HUES64 (cell line): ENCODE results near the gene GOSR1.
"Not testable (repeated sequence)": the region's sequence is repeated elsewhere in the genome, so short reads cannot be mapped to it uniquely, and the experiment has no call there.

Experiments
- H3K27ac ChIP-seq: 2 replicates; pipeline ENCODE4 v1.7.0; 2013; ENCODE audit warnings: low read depth, low read length, inconsistent platforms
- H3K27me3 ChIP-seq: 2 replicates; pipeline ENCODE4 v1.6.1; 2013; ENCODE audit warnings: mild to moderate bottlenecking, low read length; ENCODE audit not compliant: insufficient read depth
- H3K36me3 ChIP-seq: 2 replicates; pipeline ENCODE4 v1.6.1; 2013; ENCODE audit warnings: mild to moderate bottlenecking, low read length; ENCODE audit not compliant: insufficient read depth
- H3K4me1 ChIP-seq: 2 replicates; pipeline ENCODE4 v1.6.1; 2013; ENCODE audit warnings: mild to moderate bottlenecking, low read length, moderate library complexity; ENCODE audit not compliant: insufficient read depth
- H3K4me3 ChIP-seq: 2 replicates; pipeline ENCODE4 v1.5.1; 2013; ENCODE audit warnings: mild to moderate bottlenecking, low read length, moderate library complexity
- H3K9ac ChIP-seq: 2 replicates; pipeline ENCODE4 v1.6.1; 2013; ENCODE audit warnings: mild to moderate bottlenecking, low read depth, low read length
- H3K9me3 ChIP-seq: 2 replicates; pipeline ENCODE4 v1.6.1; 2013; ENCODE audit warnings: low read depth, low read length; ENCODE audit not compliant: insufficient read depth
- WGBS: fragments of 150-250, 120-280 bp; methylation state at CpG from one replicate; pipeline ENCODE4 v1.1.7; 2013; ENCODE audit warnings: missing lambda C conversion rate; 5-methylcytosine and 5-hydroxymethylcytosine counted together

Gene GOSR1

DNA sequence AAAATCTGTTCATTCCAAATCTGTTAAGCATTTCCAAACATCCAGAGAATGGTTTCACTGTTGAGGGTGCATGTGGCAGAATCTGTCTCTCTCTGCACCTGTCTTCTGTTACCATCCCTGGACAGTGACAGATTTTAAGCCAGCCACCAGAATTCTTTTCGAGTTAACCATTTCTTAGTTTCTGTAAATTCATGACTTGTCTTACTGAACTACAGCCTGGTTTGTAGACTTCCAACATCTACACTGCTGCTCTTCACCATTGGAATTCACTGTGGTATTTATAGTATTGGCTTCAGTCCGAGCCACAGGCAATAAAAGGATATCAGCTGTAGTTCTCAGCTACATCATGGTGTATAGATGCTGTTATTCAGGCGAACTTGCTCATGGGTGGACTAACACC lies 47.6 kb downstream of the GOSR1 start:
- no peaks in the 10 kb centered on the region for H3K27me3 ChIP-seq
- no peaks in the 10 kb centered on the region for H3K4me1 ChIP-seq
- no peak overlapping the region for H3K4me3 ChIP-seq
- H3K36me3 ChIP-seq = peaks cover 36% of the 10 kb centered on the region
- peaks cover 14% of the 10 kb centered on the region for H3K9me3 ChIP-seq
- no peak overlapping the region for H3K27ac ChIP-seq
- WGBS = 95% methylated on average over 3 of the region's 3 CpGs
- no peak overlapping the region for H3K9ac ChIP-seq

GRCh38 chr17:30526401-30526800 lies 49.2 kb downstream of the GOSR1 start:
- Histone ChIP-seq H3K9me3 (peaks cover 13% of the 10 kb centered on the region), H3K27ac (no peak overlapping the region), H3K4me1 (no peaks in the 10 kb centered on the region), H3K9ac (no peak overlapping the region), H3K4me3 (no peak overlapping the region), H3K27me3 (no peaks in the 10 kb centered on the region), H3K36me3 (peaks cover 21% of the 10 kb centered on the region)
- 90% methylated on average over 2 of the region's 2 CpGs for WGBS

DNA sequence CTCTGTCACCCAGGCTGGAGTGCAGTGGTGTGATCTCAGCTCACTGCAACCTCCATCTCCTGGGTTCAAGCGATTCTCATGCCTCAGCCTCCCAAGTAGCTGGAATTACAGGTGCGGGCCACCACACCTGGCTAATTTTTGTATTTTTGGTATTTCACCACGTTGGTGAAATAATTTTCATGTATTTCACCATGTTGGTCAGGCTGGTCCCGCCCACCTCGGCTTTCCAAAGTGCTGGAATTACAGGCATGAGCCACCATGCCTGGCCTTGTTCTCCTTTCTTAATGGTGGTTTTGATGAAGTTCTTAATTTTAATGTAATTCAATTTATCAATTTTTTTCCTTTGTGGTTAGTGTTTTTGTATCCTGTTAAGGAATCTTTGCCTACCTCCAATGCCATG lies 51.5 kb downstream of the GOSR1 start:
- not testable (repeated sequence) for H3K9ac ChIP-seq, H3K4me3 ChIP-seq, H3K27me3 ChIP-seq, H3K27ac ChIP-seq, H3K36me3 ChIP-seq, H3K9me3 ChIP-seq, H3K4me1 ChIP-seq
- WGBS = 92% methylated on average over 5 of the region's 5 CpGs

- no peak overlapping the region for H3K9ac ChIP-seq
- WGBS = 94% methylated on average over 2 of the region's 2 CpGs
- H3K9me3 ChIP-seq = no peaks in the 10 kb centered on the region
- H3K27ac ChIP-seq = no peak overlapping the region
- H3K4me1 ChIP-seq = no peaks in the 10 kb centered on the region
- no peak overlapping the region for H3K4me3 ChIP-seq
- H3K36me3 ChIP-seq = no peaks in the 10 kb centered on the region
- H3K27me3 ChIP-seq = no peaks in the 10 kb centered on the region
Observed at GRCh38 chr17:30530346-30531025, 53.3 kb downstream of the GOSR1 start.

DNA sequence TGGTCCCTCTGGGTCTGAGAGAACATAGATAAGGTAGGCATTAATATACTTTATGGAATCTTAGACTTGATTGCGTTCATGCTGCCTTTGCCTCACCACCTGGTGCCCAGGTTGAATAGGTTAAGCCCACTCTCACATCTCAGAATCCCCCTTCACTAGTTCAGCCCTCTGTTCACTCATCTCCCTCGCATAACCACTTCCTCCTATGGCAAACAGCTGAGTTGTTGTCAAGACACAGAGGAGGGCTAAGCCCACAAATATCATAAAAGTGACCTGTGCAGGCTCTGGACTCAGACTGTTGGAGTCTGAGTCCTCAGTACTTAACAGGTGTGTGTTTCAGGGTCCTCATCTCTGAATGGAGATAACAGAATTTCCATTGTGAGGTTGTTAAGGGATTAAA lies 55.7 kb downstream of the GOSR1 start:
- no peak overlapping the region for H3K4me3 ChIP-seq
- H3K9ac ChIP-seq = no peak overlapping the region
- no peaks in the 10 kb centered on the region for H3K27me3 ChIP-seq
- 86% methylated on average over 2 of the region's 2 CpGs for WGBS
- no peak overlapping the region for H3K27ac ChIP-seq
- H3K36me3 ChIP-seq = no peaks in the 10 kb centered on the region
- no peaks in the 10 kb centered on the region for H3K9me3 ChIP-seq
- no peaks in the 10 kb centered on the region for H3K4me1 ChIP-seq

DNA sequence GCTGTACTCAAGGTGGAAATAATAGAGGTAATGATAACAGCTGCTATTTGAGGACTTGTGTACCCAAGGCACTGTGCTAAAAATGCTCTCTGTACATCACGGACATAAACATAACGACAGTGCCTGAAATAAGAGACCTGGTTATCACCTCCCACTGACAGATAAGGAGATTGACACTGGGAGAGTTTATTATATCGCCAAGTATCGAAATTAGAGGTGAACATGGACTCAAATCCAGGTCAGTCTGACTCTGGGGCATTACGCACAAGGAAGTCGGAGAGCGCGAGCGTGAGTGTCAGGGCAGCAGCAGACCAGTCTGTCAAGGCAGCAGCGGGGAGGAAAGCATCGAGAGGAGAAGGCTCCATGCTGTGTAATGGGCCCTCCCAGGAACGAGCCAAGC lies 57.1 kb downstream of the GOSR1 start:
- Histone ChIP-seq H3K4me3 (no peak overlapping the region), H3K9me3 (no peaks in the 10 kb centered on the region), H3K36me3 (no peaks in the 10 kb centered on the region), H3K4me1 (no peaks in the 10 kb centered on the region), H3K27ac (no peak overlapping the region), H3K27me3 (no peaks in the 10 kb centered on the region), H3K9ac (no peak overlapping the region)
- 93% methylated on average over 12 of the region's 12 CpGs for WGBS

- Histone ChIP-seq H3K4me3 (no peak overlapping the region), H3K36me3 (no peaks in the 10 kb centered on the region), H3K9ac (no peak overlapping the region), H3K4me1 (no peaks in the 10 kb centered on the region), H3K27ac (no peak overlapping the region), H3K9me3 (no peaks in the 10 kb centered on the region), H3K27me3 (no peaks in the 10 kb centered on the region)
- 90% methylated on average over 12 of the region's 12 CpGs for WGBS
Observed at GRCh38 chr17:30534938-30535921, 58.0 kb downstream of the GOSR1 start.

- H3K9ac ChIP-seq, H3K9me3 ChIP-seq, H3K27me3 ChIP-seq, H3K27ac ChIP-seq, H3K4me1 ChIP-seq, H3K36me3 ChIP-seq, H3K4me3 ChIP-seq: not testable (repeated sequence)
- 94% methylated on average over 10 of the region's 16 CpGs for WGBS
Observed at GRCh38 chr17:30536846-30537245, 59.6 kb downstream of the GOSR1 start.

- not testable (repeated sequence) for H3K27me3 ChIP-seq, H3K4me1 ChIP-seq, H3K9ac ChIP-seq
Observed at GRCh38 chr17:30537667-30538066, 60.5 kb downstream of the GOSR1 start.

GRCh38 chr17:30541802-30542201 lies 64.6 kb downstream of the GOSR1 start:
- WGBS = 87% methylated on average over 8 of the region's 8 CpGs
- H3K9ac ChIP-seq = no peak overlapping the region
- no peak overlapping the region for H3K4me3 ChIP-seq
- no peaks in the 10 kb centered on the region for H3K27me3 ChIP-seq
- no peaks in the 10 kb centered on the region for H3K4me1 ChIP-seq
- no peaks in the 10 kb centered on the region for H3K36me3 ChIP-seq
- no peak overlapping the region for H3K27ac ChIP-seq
- no peaks in the 10 kb centered on the region for H3K9me3 ChIP-seq

More at GRCh38 chr17:30537667-30538066, 60.5 kb downstream of the GOSR1 start:
- H3K27ac ChIP-seq, H3K4me3 ChIP-seq, H3K9me3 ChIP-seq, H3K36me3 ChIP-seq: not testable (repeated sequence)
- 85% methylated on average over 1 of the region's 1 CpG for WGBS

- Histone ChIP-seq H3K36me3 (no peaks in the 10 kb centered on the region), H3K9ac (no peak overlapping the region), H3K4me1 (no peaks in the 10 kb centered on the region), H3K27ac (no peak overlapping the region), H3K9me3 (no peaks in the 10 kb centered on the region), H3K27me3 (no peaks in the 10 kb centered on the region), H3K4me3 (no peak overlapping the region)
- 83% methylated on average over 2 of the region's 2 CpGs for WGBS
Observed at GRCh38 chr17:30543456-30543855, 66.2 kb downstream of the GOSR1 start.
